Glomerular endothelial cell (primary cell): ENCODE data around the gene CYP46A1. TPM values are rescaled to one million over a fixed set of nuclear protein-coding genes. Genes with fewer than 3 reads are reported as not detected.
"Not testable (repeated sequence)": the region's sequence is repeated elsewhere in the genome, so short reads cannot be mapped to it uniquely, and the experiment has no call there.

Source experiments
- DNase-seq: peaks from one replicate; pipeline ENCODE4 v3.0.0-alpha.2; 2011; ENCODE audit warnings: low read depth, low spot score; ENCODE audit errors: extremely low read depth
- total RNA-seq: library from RNA; depleted of rRNA; stranded (reverse); fragments of >200 nt; gene quantifications from 2 replicates; pipeline ENCODE4 v1.2.3, GENCODE V29; 2015

CYP46A1 gene
- total RNA-seq: 0.12 and 2.2 TPM in 2 replicates

- DNase-seq: peak; percentile 72
Observed at GRCh38 chr14:99683619-99684409, at the start of gene CYP46A1. TSS of gene CYP46A1 (plus strand) at chr14:99684298. CDS start at chr14:99684418, 120 bp downstream.

DNA sequence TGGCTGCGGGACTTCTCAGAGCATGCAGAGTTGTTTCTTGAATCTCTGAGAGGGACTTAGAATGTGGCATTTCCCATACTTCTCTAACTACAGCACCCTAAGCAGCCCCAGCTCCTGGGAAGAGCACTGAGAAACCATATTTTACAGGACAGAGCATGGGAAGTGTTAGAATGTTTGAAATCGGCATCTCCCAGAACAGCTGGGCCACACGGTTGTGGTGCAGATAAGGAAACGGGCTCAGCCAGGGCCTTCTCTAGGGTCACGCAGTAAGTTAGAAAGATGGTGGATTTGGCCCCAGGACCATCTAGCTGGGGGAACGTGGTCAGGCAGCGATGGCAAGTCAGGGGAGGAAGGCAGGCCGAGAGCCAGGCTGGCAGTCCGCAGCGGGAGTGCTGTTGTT, 49.7 kb upstream of the CYP46A1 start:
- DNase-seq: no peak

- DNase-seq: no peak
Observed at GRCh38 chr14:99635116-99635515, 49.0 kb upstream of the CYP46A1 start.

GRCh38 chr14:99636487-99636886, 47.6 kb upstream of the CYP46A1 start:
- DNase-seq: no peak

- DNase-seq: no peak
Observed at GRCh38 chr14:99637624-99638023, 46.5 kb upstream of the CYP46A1 start.

- DNase-seq: not testable (repeated sequence)
Observed at GRCh38 chr14:99642771-99643170, 41.3 kb upstream of the CYP46A1 start.

- DNase-seq: no peak
Observed at GRCh38 chr14:99643343-99643742, 40.8 kb upstream of the CYP46A1 start.

DNA sequence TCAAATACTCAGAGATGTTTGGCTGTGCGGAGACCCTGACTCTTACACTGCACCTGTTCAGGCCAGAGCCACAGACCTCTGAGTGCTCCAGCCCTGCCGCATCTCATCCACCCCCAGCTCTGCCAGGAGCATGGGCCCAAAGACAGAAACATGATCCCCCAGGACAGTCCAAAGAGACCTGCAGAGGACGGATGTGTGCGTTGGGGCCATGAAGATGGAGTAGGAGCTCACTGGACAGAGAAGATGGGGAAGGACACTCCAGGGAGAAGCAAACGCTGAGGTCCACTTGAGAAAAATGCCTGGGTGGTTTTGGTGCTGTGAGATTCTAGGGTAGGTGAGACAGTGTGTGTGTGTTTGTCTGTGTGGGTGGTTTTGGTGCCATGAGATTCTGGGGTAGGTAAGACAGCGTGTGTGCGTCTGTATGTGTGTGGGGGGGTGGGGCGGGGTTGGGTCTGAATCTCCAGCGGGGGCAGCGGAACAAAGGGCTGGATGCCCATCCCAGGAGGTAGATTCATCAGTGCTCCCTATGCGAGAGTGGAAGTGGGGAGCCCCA, 40.0 kb upstream of the CYP46A1 start:
- DNase-seq: no peak

DNA sequence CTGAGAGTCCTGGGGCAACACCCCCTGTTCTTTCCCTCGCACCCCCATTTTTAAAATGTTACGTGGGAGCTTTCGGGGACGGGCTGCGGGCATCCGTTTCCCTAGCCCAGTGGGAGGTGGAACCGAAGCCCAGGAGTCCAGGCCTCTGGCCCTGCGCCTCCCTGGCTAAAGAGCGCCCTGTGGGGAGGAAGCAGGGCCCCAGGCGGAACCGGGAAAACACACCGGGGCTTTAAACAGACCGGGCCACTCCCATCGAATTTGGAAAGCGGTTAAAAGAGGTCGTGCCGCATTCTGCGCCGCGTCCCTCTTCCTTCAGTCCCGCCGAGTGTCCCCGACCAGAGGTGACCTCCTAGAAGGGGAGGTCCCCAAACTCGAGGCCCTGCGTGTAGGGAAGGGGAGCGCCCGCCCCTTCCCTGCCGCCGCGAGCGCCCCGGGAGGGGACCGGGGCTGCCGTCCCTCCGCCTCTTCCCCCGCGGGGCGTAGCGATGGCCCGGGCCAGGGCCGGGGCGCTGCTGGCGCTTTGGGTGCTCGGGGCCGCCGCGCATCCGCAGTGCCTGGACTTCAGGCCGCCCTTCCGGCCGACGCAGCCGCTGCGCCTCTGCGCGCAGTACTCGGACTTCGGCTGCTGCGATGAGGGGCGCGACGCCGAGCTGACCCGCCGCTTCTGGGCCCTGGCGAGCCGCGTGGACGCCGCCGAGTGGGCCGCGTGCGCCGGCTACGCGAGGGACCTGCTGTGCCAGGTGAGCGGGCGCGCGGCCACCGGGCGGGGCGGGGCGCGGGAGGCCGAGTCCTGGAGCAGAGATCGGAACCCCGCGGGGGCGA, 39.2 kb upstream of the CYP46A1 start, which contains the start of gene HHIPL1:
Gene HHIPL1 (plus strand): TSS at position 407 of the 822 bp plus-strand sequence. CDS start 79 bp downstream, at position 486.
- no peak for DNase-seq

DNA sequence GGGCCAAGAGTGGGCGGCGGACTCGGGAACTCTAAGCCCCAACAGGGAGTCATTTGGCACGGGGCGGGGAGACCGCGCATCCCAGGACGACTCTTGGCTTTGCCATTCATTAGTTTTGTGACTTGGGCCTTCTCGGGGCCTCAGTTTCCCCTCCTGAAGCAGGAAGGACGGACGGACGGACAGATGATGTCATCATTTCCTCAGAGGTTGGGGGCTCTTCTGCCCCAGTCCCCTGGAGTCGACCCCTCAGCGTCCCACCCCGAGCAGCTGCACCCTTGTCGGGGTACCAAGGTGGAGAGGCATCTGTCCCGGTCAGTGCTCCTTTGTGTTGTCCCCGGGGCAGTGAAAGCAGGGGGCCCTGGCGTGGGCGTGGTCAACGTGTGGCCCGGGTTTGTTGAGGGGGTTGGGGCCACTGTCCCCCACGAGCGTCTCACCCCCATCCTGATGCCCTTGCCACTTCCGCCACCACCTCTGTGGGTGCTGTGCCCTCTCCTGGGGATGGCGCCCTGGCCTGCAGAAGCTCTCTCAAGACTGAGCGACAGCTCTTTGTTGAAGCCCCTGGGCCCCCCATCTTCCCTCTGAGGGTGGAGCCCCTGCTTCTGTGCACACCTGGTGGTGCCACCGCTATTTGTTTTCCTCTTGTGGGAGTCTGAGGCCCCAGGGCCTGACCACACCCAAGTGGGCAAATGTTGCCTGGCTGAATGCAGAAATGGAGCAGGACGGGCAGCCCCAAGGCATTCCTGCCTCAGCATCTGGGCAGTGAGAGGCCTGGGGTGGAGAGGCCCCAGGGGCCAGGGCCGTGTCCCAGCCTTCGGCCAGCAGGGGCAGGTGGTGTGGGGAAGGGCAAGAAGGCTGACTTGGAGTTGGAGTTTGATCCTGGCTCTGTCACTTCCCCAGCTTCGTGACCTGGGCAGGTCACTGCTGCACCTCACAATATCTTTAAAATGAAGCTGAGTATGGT, 38.3 kb upstream of the CYP46A1 start:
- DNase-seq: no peak

DNA sequence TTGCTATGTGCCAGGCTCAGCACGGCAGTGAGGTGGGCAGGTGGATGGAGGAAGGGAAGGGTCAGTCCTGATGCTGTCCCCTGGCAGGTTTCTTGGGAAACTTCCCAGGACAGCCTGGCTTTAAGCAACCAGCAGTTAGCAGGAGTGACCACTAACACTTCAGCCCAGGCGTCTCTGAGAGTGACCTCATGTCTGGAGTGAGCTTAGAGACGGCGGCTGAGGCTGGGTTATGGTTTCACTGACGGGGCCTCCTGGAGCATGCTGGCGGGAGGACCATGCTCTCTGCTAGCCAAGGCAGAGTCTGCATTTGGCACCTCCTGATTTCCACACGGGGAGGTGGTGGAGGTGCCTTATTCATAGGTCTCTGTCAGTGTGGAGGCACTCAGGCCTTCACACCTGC, 36.7 kb upstream of the CYP46A1 start:
- DNase-seq: no peak

DNA sequence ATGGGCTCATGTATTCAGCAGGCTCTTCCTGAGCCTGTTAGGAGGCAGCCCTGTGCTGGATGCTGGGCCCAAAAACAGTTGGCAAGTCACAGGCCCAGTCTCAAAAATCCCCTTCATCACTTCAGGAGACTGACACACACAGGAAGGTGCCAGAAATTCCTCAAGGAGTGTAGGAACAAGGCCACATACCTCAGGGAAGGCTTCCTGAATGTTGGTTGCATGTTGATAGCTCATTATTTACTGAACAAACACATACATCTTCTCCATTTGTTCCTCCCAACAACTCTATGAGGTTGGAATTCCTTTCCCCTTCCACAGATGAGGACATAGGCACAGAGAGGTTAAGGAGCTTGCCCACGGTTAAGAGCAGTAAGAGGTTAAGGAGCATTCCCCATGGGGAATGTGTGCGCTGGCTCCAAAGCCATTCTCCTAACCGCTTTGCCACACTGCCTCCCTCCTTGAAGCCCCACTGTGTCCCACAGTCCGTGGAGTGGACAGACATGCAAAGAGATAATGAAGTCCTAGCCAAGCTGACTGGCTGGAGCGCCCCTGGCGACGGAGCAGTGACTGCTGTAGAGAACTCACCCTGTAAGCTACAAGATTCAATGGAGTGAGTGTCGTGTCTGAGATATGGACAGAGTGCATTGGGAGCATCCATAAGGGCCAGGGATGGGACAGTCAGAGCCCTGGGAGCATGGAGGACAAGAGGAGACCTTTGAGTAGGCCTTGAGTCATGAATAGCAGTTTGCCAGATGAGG, 35.9 kb upstream of the CYP46A1 start:
- DNase-seq: no peak

GRCh38 chr14:99649219-99649618, 34.9 kb upstream of the CYP46A1 start:
- DNase-seq: no peak

DNA sequence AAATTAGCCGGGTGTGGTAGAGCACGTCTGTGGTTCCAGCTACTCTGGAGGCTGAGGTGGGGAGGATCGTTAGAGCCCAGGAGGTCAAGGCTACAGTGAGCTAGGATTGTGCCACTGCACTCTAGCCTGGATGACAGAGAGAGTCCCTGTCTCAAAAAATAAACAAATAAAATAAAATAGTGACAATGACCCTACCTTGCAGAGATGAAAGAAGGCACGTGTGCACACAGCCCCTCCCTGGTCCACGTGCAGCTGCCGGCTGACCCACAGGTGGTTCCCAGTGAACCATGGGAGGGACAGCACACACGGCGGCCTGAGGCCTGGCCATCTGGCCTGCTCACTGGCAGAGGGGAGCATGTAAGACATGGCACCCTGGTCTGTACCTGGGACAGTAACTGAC, 34.5 kb upstream of the CYP46A1 start:
- no peak for DNase-seq

DNA sequence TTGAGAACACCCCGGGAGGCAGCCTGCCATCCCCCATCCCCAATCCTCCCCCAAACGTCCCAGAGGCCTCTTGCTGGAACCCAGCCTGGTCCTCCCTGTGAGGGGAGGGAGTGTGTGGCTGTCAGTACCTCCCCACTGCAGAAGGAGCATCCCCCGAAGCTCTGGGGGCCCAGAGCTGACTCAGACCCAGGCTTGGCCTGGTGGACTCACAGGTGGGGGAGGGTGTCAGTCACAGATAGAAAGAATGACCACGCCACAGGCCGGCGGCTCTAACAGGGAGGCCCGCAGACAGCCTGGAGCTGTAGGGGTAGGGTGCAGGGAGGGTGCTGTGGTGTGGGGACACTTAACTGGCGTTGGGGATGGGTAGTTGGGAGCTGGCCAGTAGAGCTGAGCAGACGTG, 33.9 kb upstream of the CYP46A1 start:
- DNase-seq: no peak

GRCh38 chr14:99651953-99652746, 31.9 kb upstream of the CYP46A1 start:
- no peak for DNase-seq

DNA sequence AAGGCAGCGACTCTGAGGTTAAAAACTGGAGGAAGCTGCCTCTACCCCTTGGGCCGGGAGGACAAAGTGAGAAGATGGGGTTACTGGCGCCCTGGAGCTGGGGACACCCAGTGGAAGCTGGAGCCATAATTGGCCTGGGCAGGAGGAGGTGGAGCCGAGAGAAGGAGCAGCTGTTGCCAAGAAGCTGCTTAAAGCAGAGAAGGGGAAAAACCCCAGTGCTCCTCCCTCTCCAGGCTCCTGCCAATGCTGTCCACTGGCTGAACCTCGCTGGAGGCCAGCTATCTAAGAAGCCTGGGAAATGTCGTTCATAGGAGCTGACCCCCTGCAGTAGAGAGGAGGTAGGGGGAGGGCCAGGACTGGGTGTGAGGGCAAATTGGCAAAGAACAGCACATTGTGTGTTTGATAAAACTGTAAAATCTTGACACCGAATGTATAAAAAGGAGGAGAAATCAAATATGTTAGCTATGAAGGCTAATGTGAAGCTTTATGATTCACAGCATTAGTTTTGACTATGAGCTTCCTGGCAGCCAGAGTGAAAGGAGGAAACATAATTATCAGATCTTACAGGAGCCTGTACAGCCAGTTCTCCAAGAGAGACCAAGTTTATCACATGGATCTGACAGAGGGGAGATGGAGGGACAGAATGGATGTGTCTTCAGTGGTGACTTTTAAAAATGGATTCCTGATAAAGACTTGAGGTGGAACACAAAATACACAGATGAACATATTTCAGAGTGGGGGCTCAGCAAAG, 29.7 kb upstream of the CYP46A1 start:
- no peak for DNase-seq

DNA sequence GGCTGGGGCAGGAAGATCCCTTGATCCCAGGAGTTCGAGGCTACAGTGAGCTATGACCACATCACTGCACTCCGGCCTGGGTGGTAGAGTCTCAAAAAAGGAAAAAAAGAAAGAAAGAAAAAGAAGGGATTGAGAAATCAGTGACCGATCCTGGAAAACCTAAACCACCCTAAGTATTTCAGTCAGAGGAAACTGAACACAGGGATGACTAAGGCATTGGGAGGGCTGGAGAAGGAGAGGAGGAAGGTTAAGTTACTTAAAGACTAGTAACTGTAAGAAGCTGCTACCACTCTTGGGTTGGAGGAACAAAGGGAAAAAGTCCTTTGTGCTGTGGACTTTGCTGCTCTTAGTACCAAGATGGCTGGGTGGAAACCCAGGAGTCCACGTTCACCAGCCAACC, 28.6 kb upstream of the CYP46A1 start:
- DNase-seq: no peak
